ENCODE results near the gene SEMA5A. TPM values are rescaled to one million over a fixed set of nuclear protein-coding genes. Genes with fewer than 3 reads are reported as not detected.

SEMA5A gene
- total RNA-seq, 1 experiment from 2014 or later: 22.3 TPM

GRCh38 chr5:9209846-9210492, 335.9 kb downstream of the SEMA5A start:
- H3K36me3 ChIP-seq: no peaks in the 10 kb centered on the region; the same call in none of the 2 replicates
- no peaks in the 10 kb centered on the region for H3K27me3 ChIP-seq
- H3K4me3 ChIP-seq: no peak overlapping the region
- H3K9me3 ChIP-seq: no peaks in the 10 kb centered on the region
- DNase-seq: no peak

- Histone ChIP-seq H3K4me3 (no peak overlapping the region), H3K27me3 (no peaks in the 10 kb centered on the region), H3K9me3 (no peaks in the 10 kb centered on the region), H3K36me3 (no peaks in the 10 kb centered on the region; the same call in 1 of the 2 replicates)
- no peak for DNase-seq
Measured at GRCh38 chr5:9207817-9208418, 338.0 kb downstream of the SEMA5A start.

DNA sequence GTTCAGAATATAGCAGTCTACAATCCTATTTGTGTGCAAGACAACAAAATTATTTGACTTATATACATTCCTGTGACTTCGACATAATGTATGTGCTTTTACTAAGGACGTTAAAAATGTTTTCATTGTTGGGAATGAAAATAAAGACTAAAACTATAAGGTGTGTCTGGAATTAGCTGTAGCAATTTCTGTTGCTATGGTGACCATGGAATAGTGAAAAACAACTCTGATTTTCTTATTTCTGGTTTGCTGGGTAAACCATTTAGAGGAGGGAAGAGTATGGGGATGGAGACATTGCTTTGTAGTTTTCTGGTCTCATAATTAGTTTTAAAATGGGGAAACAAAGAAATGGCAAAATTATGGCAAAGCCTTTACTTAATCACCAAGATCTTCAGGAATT, 343.2 kb downstream of the SEMA5A start:
- H3K4me3 ChIP-seq: no peak overlapping the region
- peaks cover 3% of the 10 kb centered on the region; the same call in 1 of the 2 replicates for H3K36me3 ChIP-seq
- no peaks in the 10 kb centered on the region for H3K27me3 ChIP-seq
- DNase-seq: no peak
- H3K9me3 ChIP-seq: no peaks in the 10 kb centered on the region

GRCh38 chr5:9201761-9202160, 344.1 kb downstream of the SEMA5A start:
- Histone ChIP-seq H3K4me3 (no peak overlapping the region), H3K36me3 (peaks cover 6% of the 10 kb centered on the region), H3K27me3 (no peaks in the 10 kb centered on the region), H3K9me3 (no peaks in the 10 kb centered on the region)
- DNase-seq: no peak

GRCh38 chr5:9201011-9201410, 344.9 kb downstream of the SEMA5A start:
- no peaks in the 10 kb centered on the region for H3K27me3 ChIP-seq
- no peak for DNase-seq
- H3K36me3 ChIP-seq: peaks cover 8% of the 10 kb centered on the region
- H3K9me3 ChIP-seq: no peaks in the 10 kb centered on the region
- H3K4me3 ChIP-seq: no peak overlapping the region

DNA sequence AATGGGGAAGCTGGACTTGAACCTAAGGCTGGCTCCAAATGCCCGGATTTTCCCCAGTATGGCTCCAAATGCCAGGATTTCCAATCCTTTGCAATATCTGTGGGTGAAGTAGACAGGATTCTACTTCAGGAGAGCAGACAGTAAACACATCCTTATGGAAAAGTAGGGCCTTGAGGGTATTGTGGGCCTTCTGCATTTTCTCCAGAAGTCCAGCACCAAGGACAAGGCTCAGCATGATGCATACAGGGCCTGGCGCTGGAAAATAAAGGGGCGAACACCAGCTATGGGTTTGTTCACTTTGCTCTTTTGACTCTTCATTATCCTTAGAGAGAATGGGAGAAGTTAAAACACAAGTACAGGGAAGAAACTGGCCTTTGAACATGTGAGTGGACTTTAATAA, 347.5 kb downstream of the SEMA5A start:
- Histone ChIP-seq H3K36me3 (peaks cover 16% of the 10 kb centered on the region), H3K9me3 (no peaks in the 10 kb centered on the region), H3K4me3 (no peak overlapping the region), H3K27me3 (no peaks in the 10 kb centered on the region)
- no peak for DNase-seq

DNA sequence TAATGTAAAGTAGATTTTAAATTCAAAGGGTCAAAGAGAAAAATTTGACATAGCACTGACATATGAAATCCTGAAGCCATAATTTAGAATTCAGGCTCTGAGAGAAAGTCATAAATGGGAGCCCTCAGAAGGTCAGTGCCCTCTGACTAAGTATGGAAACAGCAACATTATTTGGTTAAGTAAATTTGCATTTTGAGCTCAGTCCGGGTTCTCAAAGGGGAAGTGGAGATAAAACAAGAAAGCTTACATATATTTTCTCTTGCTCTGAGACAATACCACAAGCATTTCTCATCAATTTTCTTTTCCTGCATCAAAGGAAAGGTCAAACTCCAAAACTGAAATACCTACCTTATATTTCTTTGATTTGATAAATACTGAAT, 348.0 kb downstream of the SEMA5A start:
- Histone ChIP-seq H3K27me3 (no peaks in the 10 kb centered on the region), H3K4me3 (no peak overlapping the region), H3K36me3 (peaks cover 22% of the 10 kb centered on the region), H3K9me3 (no peaks in the 10 kb centered on the region)
- DNase-seq: no peak

DNA sequence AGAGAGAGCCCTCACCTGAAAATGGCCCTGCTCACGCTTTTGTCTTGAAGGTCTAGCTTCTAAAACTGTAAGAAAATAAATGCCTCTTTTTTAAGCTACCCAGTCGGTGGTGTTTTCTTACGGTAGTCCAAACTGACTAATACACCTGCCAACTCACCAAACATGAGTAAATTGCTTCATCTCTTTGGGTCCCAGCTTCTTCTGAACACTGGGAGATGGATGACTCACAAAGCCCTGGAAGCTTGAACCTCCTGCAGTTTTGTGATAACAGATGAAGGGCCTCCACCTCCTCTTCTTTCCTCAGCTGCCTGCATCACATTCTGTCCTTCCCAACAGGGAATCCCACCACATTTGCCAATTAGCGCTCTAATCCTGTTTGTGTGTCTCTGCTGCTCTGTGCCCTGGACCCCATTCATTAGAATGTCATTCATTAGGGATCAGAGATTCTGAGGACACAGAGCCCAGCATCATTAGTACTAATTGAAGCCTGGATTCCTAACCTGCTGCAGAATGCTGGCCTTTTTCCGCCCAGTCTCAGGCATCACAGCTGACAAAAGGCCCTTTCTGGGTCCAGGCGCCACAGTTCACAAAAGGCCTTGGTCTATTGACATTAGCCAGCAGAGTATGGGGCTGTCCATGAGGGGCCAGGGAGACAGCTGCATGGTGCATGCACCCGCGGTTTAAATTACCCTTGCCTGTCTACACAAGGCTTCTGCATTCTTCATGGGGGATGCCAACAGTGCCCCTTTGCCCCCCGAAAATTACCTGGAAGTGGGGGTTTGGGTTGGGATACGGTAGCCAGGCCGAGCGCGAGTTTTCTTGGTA, 349.3 kb downstream of the SEMA5A start:
- peak; percentile 39 for DNase-seq
- H3K27me3 ChIP-seq: no peaks in the 10 kb centered on the region
- H3K36me3 ChIP-seq: peaks cover 28% of the 10 kb centered on the region
- H3K9me3 ChIP-seq: no peaks in the 10 kb centered on the region
- H3K4me3 ChIP-seq: no peak overlapping the region

- H3K36me3 ChIP-seq: peaks cover 26% of the 10 kb centered on the region
- DNase-seq: peak; percentile 76
Measured at GRCh38 chr5:9194509-9194908, 351.4 kb downstream of the SEMA5A start.

DNA sequence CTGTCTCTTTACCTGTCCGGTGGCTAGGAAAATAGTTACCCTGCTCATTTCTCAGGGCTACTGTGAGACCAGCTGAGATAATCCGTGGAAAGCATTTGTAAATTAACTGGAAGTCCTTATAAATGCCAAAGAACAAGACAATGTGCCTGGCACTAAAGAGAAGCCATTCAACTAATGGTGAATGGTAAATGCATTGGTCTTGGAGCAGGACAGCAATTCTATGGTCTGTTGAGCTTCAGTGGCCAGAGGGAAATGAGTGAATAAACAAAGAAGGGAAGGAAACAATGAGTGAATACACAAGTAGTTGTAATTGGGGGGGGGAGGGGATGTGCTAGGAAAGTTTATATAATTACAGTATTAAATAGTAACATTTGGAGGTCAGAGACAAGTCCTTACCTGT, 353.6 kb downstream of the SEMA5A start:
- no peaks in the 10 kb centered on the region for H3K9me3 ChIP-seq
- DNase-seq: no peak

More at GRCh38 chr5:9194509-9194908, 351.4 kb downstream of the SEMA5A start:
- Histone ChIP-seq H3K27me3 (no peaks in the 10 kb centered on the region), H3K9me3 (no peaks in the 10 kb centered on the region), H3K4me3 (no peak overlapping the region)

DNA sequence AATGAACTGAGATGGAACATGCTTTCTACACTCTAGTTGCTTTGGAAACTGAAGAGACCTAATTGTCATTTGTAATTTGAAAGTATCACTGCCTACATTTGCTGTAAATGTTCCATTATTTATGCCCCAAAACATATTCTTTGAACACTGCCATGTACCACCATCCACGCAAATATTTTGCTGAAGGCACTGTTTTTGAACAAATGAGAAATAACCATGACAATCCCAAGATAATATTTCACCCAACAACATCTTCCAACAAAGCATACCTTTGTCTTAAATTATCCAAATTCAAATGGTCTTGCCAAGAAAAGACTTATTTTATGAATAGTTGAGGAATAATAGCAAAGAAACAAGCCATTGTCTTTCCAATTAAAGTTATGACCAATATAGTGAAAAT, 356.2 kb downstream of the SEMA5A start:
- Histone ChIP-seq H3K4me3 (no peak overlapping the region), H3K27me3 (no peaks in the 10 kb centered on the region), H3K9me3 (no peaks in the 10 kb centered on the region), H3K36me3 (peaks cover 25% of the 10 kb centered on the region)
- DNase-seq: no peak

More for the DNA sequence above, 353.6 kb downstream of the SEMA5A start:
- no peaks in the 10 kb centered on the region for H3K27me3 ChIP-seq
- H3K4me3 ChIP-seq: no peak overlapping the region
- H3K36me3 ChIP-seq: peaks cover 30% of the 10 kb centered on the region

DNA sequence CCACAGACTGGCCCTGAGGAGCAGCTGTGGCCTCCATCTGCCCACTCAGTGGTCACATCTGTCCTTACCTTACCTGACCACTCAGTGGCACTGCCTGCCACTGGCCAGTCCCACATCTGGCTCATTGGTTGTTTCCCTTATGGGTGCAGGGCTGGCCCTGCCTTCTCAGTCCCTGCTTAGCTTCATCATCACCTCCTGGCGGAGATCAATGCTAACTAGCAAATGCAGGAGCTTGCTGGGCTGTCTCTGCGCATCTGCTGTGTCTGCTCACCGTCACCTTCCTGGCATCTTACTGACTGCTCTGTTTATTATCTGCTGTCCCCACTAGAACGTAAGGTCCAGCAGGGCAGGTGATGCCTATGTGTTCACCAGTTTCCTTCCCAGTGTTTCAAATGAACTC, 356.9 kb downstream of the SEMA5A start:
- Histone ChIP-seq H3K36me3 (peaks cover 27% of the 10 kb centered on the region), H3K4me3 (no peak overlapping the region), H3K27me3 (no peaks in the 10 kb centered on the region), H3K9me3 (no peaks in the 10 kb centered on the region)
- no peak for DNase-seq

GRCh38 chr5:9188131-9188530, 357.7 kb downstream of the SEMA5A start:
- Histone ChIP-seq H3K9me3 (no peaks in the 10 kb centered on the region), H3K36me3 (peaks cover 20% of the 10 kb centered on the region), H3K4me3 (no peak overlapping the region), H3K27me3 (no peaks in the 10 kb centered on the region)
- no peak for DNase-seq

- Histone ChIP-seq H3K9me3 (no peaks in the 10 kb centered on the region), H3K27me3 (no peaks in the 10 kb centered on the region), H3K4me3 (no peak overlapping the region), H3K36me3 (peaks cover 15% of the 10 kb centered on the region)
- DNase-seq: no peak
Measured at GRCh38 chr5:9187614-9188013, 358.3 kb downstream of the SEMA5A start.

- H3K4me3 ChIP-seq: no peak overlapping the region
- H3K36me3 ChIP-seq: peaks cover 11% of the 10 kb centered on the region
- H3K9me3 ChIP-seq: no peaks in the 10 kb centered on the region
- no peaks in the 10 kb centered on the region for H3K27me3 ChIP-seq
- DNase-seq: no peak
Measured at GRCh38 chr5:9186069-9186468, 359.8 kb downstream of the SEMA5A start.

DNA sequence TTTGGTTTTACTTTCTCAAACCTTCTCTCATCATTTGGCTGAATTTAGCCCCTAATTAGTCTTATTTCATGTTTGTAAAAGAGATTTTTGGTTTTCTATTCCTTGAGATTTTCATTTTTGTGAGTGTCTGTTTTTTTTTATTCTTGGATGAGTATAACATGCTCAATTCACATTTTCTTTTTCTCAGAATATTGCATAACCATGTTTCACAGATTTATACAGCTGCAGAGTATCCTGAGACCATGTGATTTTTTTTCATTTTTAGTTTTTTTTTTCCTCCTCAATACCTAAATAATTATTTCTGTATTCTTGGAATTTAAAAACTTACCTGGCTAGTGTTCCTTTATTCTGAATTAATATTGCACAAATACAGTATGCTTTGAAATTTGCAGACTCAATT, 361.9 kb downstream of the SEMA5A start:
- Histone ChIP-seq H3K9me3 (no peaks in the 10 kb centered on the region), H3K36me3 (peaks cover 10% of the 10 kb centered on the region), H3K27me3 (no peaks in the 10 kb centered on the region), H3K4me3 (no peak overlapping the region)
- no peak for DNase-seq

- peaks cover 6% of the 10 kb centered on the region for H3K36me3 ChIP-seq
- no peaks in the 10 kb centered on the region for H3K9me3 ChIP-seq
- no peak for DNase-seq
- no peak overlapping the region for H3K4me3 ChIP-seq
- H3K27me3 ChIP-seq: no peaks in the 10 kb centered on the region
Measured at GRCh38 chr5:9182899-9183695, 362.8 kb downstream of the SEMA5A start.
